Stimulated activated CD8-positive, alpha-beta memory T cell treated with anti-CD3 and anti-CD28 coated beads, Interleukin-2, amount 100 ng/mL, for 48 hours (primary cell): Measurements from ENCODE around the gene RWDD4.
"Not testable (repeated sequence)": the region's sequence is repeated elsewhere in the genome, so short reads cannot be mapped to it uniquely, and the experiment has no call there.

Experiments
- DNase-seq, 2 donors: peaks; one replicate each; pipeline ENCODE4 v3.0.0-alpha.2; 2020; ENCODE audit warnings: low read depth in 2 of 2

RWDD4 gene

GRCh38 chr4:183635741-183636140, 23.2 kb downstream of the RWDD4 start:
- DNase-seq, result no peak

DNA sequence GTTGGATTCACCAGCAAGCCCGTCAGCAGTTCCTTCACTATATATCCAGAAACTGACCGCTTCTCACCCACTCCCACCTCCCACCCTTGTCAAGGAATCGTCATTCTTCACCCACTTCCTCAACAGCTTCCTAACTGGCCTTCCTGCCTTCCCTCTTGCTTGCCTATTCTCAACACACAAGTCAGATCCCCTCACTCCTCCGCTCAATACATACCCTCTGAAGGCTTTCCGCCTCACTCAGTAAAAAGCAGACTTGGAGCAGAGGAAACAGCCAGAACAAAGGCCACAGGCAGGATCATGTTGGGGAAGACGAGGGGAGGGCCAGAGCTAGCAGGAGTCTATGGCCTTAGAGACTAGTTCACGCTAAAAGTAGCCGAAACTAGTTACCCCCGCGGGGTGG, 23.7 kb downstream of the RWDD4 start:
- DNase-seq, result no peak

GRCh38 chr4:183633476-183634400, 25.2 kb downstream of the RWDD4 start:
- DNase-seq, result no peak

DNA sequence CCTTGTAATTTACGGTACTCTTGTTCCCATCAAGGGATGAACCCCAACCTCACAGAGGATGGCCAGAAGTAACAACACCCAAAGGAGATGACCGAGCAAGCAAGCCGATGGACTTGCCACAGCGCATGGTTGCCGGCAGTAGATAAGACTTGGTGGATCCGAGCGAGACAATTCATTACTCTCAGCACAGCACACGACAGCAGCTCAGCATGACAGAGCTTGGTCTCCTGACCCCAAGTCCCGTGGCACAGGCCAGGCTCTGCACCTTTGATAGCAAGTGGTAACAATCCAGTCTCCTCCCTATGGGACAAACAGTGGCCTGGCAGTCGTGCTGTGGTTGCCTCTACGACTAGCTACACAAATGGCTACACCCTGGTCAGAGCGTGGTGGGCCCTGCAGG, 26.3 kb downstream of the RWDD4 start:
- DNase-seq, result no peak

- DNase-seq, result no peak
Measured at GRCh38 chr4:183631577-183632198, 27.3 kb downstream of the RWDD4 start.

DNA sequence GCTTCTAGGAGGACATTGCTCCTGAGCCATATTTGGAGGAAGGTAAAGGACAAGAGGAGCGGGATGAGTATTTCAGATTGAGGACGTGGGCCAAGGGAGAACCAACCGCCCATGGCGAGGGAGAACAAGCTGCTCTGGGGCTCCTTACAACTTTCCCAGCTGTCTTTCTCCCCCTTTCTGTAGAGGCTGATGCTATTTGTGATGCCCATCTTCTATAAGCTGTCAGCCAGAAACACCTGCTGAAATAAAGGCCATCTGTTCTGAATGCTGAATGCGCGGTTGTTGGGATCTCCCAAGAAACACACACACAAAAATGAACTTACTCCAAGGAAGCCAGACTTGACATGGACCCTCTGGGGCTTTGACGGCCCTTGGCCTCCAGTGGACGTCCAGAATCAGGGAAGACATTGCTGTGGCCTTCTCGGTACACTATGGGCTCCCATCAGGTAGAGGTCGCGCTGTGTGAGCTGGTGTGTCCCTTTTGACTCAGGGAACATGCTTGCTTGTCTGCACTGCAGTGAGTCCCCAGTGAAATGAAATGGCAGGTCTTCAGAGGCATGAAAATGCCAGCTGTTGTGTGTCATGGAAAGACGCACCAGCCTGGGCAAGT, 30.9 kb downstream of the RWDD4 start:
- no peak for DNase-seq

DNA sequence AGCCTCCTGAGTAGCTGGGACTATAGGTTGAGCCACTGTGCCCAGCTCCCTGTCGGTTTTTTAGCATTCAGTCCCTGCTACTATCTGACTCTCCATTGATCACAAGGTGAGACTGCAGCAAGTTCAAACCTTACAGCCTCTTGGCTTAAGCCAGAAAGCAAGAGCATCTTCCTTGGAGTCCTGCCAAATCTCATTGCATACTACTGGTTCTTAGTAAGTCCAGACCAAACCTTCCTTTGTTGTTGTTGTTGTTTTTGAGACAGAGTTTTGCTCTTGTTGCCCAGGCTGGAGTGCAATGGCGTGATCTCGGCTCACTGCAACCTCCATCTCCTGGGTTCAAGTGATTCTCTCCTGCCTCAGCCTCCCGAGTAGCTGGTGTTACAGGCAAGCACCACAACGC, 31.7 kb downstream of the RWDD4 start:
- not testable (repeated sequence) for DNase-seq

DNA sequence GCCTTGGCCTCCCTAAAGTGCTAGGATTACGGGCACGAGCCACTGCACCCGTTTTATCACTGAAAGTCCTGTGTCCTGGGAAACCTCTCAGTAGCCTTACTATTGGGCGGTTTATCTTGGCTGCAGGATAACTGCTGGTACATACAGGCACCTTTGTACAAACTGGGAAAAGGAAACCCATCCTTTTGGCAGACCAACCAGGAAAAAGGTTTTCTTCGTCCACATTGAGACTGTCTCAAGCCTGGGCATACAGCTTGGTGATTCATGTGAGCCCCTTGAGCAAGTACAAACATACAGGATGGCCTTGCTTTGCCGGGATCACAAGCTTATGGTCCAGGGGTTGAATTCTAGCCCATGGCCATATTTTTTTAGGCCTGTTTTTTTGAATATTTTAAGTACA, 32.8 kb downstream of the RWDD4 start:
- DNase-seq, result no peak

DNA sequence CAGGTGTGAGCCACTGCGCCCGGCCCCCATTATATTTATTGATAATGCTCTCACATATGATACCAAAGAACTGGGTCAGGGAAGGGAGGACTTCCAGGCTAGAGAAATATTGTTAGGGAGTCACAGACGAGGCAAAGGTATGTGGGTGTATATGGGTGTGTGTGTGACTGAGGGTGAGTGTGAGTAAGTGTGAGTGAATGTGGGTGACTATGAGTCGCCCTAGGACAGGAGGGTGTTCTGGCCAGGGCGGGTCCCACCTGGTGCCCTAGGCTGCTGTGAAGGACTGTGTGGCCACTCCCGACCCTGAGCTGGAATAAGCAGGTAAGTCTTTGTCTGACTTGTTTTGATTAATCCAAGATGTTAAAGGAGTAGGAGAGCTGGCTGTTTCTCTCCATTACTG, 34.4 kb downstream of the RWDD4 start:
- no peak for DNase-seq

- no peak for DNase-seq
Measured at GRCh38 chr4:183621875-183622274, 37.1 kb downstream of the RWDD4 start.

- no peak for DNase-seq
Measured at GRCh38 chr4:183620421-183620820, 38.6 kb downstream of the RWDD4 start.

DNA sequence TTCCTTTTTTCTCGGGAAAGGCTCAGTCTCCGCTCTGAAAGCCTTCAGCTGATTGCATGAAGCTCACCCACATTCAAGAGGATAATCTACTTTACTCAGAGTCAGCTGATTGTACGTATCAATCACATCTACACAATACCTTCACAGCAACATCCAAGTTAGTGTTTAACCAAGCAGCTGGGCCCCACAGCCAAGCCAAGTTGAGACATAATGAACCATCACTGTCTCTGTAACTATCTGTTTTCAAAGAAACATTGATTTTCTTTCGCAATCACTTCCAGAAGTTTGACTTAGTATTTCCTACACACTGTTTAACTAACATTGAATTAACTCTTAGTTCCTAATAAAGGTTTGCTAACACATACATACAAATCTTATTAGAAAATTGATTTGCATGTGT, 40.3 kb downstream of the RWDD4 start:
- DNase-seq, result no peak

DNA sequence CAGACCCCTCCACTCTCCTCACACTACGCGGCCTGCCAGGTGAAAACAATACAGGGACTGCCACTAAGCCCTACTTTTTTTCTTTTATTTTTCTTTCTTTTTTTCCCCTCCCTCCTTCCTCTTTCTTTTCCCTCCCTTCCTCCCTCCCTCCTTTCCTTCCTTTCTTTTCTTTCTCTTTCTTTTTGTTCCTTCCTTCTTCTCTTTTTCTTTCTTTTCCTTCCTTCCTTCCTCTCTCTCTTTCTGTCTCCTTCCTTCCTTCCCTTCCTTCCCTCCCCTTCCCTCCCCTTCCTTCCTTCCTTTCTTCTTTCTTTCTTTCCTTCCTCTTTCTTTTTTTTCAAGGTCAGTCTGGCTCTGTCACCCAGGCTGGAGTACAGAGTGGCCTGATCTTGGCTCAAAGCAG, 41.9 kb downstream of the RWDD4 start:
- no peak for DNase-seq

DNA sequence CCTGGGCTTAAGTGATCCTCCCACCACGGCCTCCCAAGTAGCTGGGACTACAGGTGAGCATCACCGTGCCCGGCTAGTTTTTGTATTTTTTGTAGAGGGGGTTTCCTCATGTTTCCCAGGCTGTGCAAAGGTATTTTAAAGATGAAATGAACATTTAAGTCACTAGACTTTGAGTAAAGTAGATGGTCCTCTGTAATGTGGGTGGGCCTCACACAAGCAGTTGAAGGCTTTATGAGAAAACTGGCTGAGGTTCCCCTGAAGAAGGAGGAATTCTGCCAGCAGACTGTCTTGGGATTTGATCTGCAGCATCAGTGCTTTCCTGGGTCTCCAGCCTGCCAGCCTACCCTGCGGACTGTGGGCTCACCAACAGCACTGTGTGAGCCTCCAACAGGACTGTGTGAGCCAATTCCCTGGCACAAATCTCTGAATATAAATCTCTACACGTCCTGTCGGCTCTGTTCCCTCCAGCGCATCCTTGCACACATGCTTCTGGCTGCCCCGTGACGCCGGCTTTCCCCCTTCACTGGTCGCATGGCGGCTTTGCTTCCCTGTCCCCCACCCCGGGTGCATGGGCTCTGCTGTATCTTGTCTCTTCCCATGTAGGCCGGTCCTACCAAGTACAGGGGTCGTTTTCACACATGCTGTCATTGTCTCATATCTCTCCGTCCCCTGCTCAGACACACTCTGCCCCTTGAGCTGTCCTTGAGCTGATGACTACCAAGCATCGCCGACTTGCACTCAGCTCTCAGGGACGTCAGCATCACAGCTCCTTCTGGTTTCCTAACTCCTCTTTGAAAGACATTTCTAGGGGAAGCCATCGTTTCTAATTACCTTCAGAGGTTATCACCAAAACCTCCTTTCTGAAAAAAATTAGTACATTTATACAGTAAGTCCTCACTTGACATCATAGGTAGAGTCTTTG, 46.4 kb downstream of the RWDD4 start:
- no peak for DNase-seq

- no peak for DNase-seq
Measured at GRCh38 chr4:183611210-183611830, 47.7 kb downstream of the RWDD4 start.

DNA sequence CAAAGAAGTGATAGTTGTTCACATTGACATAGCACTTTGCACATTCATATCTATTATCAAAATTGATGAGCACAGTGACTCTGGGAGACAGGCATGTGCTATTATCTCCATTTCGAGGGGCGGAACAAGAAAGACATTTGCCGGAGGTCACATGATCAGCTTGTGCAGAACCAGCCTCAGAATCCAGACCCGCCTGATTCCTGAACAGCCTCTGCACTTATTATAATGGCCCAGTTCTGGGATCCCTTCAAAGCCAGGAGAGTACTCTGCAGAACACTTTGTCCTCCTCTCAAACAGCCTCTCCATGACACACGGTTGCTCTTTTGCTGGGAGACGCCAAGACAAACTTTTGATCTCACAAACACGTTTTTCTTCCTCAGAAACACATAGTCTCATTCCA, 48.4 kb downstream of the RWDD4 start:
- no peak for DNase-seq

DNA sequence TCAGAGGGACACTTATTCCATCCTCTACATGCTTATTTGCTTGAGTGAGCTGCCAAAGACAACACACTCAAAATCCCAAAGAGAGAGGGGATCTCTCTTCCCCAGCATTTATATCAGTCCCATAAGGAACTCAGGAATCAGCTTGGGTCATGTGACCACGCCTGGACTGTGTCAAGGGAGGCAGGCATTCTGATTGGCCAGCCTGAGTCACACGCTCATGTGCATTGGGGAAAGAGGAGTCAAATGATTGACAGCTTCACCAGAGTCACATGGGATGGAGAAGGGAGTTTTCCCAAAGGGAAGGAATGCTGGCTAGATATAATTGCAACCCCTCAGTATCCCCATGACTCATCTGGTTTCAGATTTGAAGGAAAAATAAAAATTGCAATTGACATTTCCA, 49.0 kb downstream of the RWDD4 start:
- DNase-seq, result no peak

DNA sequence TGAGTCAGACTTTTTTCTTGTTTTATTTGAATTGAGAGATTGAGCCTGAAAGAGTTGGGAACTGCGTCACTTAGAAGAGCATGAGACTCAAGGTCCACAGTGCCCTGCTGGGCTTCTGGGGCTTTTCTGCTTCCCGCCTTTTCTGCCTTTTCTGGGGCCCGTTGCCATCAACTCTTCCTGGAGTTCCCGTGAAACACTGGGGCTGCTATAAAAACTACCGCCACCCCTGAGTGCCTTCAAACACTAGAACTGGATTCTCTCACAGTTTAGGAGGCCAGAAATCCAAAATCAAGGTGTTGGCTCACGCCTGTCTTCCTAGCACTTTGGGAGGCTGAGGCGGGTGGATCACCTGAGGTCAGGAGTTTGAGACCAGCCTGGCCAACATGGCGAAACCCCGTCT, 49.8 kb downstream of the RWDD4 start:
- no peak for DNase-seq

DNA sequence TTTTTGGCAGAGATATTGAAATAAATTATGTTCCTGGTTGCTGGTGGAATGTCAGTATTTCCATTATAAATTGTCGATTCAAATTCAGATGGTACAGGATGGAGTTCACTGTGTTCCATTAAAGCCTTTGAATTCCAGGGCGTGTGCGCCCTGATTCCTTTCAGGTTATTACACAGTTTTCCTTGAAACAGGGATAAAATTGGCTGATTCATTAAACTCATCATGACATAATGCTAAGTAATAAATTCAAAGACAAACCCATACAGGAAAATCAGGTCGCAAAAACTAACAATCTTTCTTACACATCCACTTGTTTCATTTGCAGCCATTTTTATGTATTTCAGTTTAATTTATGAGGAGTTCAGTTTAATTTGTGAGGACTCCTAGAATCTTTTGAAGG, 51.1 kb downstream of the RWDD4 start:
- DNase-seq, result no peak

- DNase-seq, result no peak
Measured at GRCh38 chr4:183602557-183603027, 56.4 kb downstream of the RWDD4 start.

GRCh38 chr4:183601381-183601780, 57.6 kb downstream of the RWDD4 start:
- no peak for DNase-seq
